Endothelial cell of umbilical vein (primary cell): ENCODE results near the gene FGF22. TPM values are rescaled to one million over a fixed set of nuclear protein-coding genes. Genes with fewer than 3 reads are reported as not detected.

Source experiments
- BruUV-seq: library from RNA; stranded (reverse); fragments of 400-500 nt; replicated peaks from 2 replicates; lab custom pipeline; 2021; lab: Mats Ljungman, UMichigan
- CTCF ChIA-PET: fragments of 300-600, 350-600 bp; sonication (Branson Sonifier 250); formaldehyde crosslinking; loops from one replicate; lab custom pipeline; 2021; ENCODE audit warnings: antibody characterized with exemption, inconsistent platforms; lab: Charles Lee
- POLR2A ChIA-PET: fragments of 300-600, 350-600 bp; sonication (Branson Sonifier 250); formaldehyde crosslinking; loops from one replicate; lab custom pipeline; 2021; ENCODE audit warnings: antibody characterized with exemption, inconsistent platforms; lab: Charles Lee
- DNase-seq: peaks from one replicate; pipeline ENCODE4 v3.0.0-alpha.2; 2011; ENCODE audit warnings: low read depth, low spot score
- FAIRE-seq: peaks from 2 replicates; lab custom pipeline; 2011; peaks lifted over from hg19 to GRCh38; lab: Jason Lieb, UNC
- H2AFZ ChIP-seq: 2 replicates; pipeline ENCODE4 v1.6.0; 2012; ENCODE audit warnings: low read depth, low read length, control low read depth, inconsistent platforms
- H3K27ac ChIP-seq: 2 replicates; pipeline ENCODE4 v1.5.1; 2011; ENCODE audit warnings: low read depth, mild to moderate bottlenecking, control low read depth, low read length, moderate library complexity; ENCODE audit not compliant: insufficient read depth
- H3K27me3 ChIP-seq, 2 experiments: 2 replicates each; pipeline versions ENCODE4 v1.6.0 to v1.6.1; 2011; ENCODE audit warnings: low read length in 2 of 2, mixed read lengths in 1 of 2; ENCODE audit not compliant: control insufficient read depth in 2 of 2, insufficient read depth in 2 of 2
- H3K36me3 ChIP-seq, 2 experiments: 2 replicates in 1 of 2; 3 replicates in 1 of 2; pipeline ENCODE4 v1.5.1; 2011; ENCODE audit warnings: low read length in 2 of 2, mild to moderate bottlenecking in 1 of 2, moderate library complexity in 1 of 2; ENCODE audit not compliant: control insufficient read depth in 2 of 2, insufficient read depth in 2 of 2; ENCODE audit errors: extremely low read depth in 1 of 2
- H3K4me1 ChIP-seq: 3 replicates; pipeline ENCODE4 v1.5.1; 2011; ENCODE audit warnings: mild to moderate bottlenecking, low read length; ENCODE audit not compliant: control insufficient read depth, insufficient read depth; ENCODE audit errors: extremely low read depth
- H3K4me2 ChIP-seq: 2 replicates; pipeline ENCODE4 v1.6.1; 2011; ENCODE audit warnings: low read length, control low read depth, mixed read lengths; ENCODE audit not compliant: insufficient read depth
- H3K4me3 ChIP-seq, 3 experiments: fragments of 200-600 bp in 1 of 3; sonication (generic), shearing (Covaris generic) in 1 of 3; replicated peaks in 1 of 3; 2 replicates each; pipeline ENCODE4 v1.5.1; 2011 to 2016; ENCODE audit warnings: control low read depth in 3 of 3, low read length in 3 of 3, mild to moderate bottlenecking in 2 of 3, inconsistent platforms in 1 of 3, low read depth in 1 of 3, moderate library complexity in 1 of 3; ENCODE audit not compliant: insufficient read depth in 1 of 3
- H3K79me2 ChIP-seq: 2 replicates; pipeline ENCODE4 v1.6.0; 2012; ENCODE audit warnings: low read length, inconsistent platforms; ENCODE audit not compliant: control insufficient read depth, insufficient read depth
- H3K9ac ChIP-seq: replicated peaks from 2 replicates; pipeline ENCODE3; 2011; ENCODE audit warnings: low read length, control low read depth; ENCODE audit not compliant: insufficient read depth; ENCODE audit errors: extremely low read depth
- H3K9me1 ChIP-seq: replicated peaks from 3 replicates; pipeline ENCODE4 v1.6.0; 2011; ENCODE audit warnings: mild to moderate bottlenecking, low read length; ENCODE audit not compliant: control insufficient read depth, insufficient read depth; ENCODE audit errors: extremely low read depth
- H3K9me3 ChIP-seq: replicated peaks from 2 replicates; pipeline ENCODE4 v1.5.1; 2012; ENCODE audit warnings: low read length, inconsistent platforms; ENCODE audit not compliant: control insufficient read depth, insufficient read depth
- H4K20me1 ChIP-seq: replicated peaks from 2 replicates; pipeline ENCODE3; 2011; ENCODE audit warnings: mild to moderate bottlenecking, low read length; ENCODE audit not compliant: control insufficient read depth, insufficient read depth; ENCODE audit errors: extremely low read depth
- EZH2 ChIP-seq: IDR thresholded peaks from 2 replicates; pipeline ENCODE4 v1.6.1; 2012; ENCODE audit warnings: borderline replicate concordance, low read depth, mild to moderate bottlenecking, moderate library complexity, low read length, inconsistent platforms; ENCODE audit not compliant: severe bottlenecking
- FOS ChIP-seq: IDR thresholded peaks from 2 replicates; pipeline ENCODE4 v1.6.1; 2011; ENCODE audit warnings: mild to moderate bottlenecking, low read length, moderate library complexity, borderline replicate concordance; ENCODE audit not compliant: insufficient read depth
- GATA2 ChIP-seq: IDR thresholded peaks from 2 replicates; pipeline ENCODE4 v1.7.0; 2011; ENCODE audit warnings: low read depth, mild to moderate bottlenecking, moderate library complexity, mixed read lengths, low read length; ENCODE audit not compliant: insufficient read length, insufficient read depth
- JUN ChIP-seq: IDR thresholded peaks from 2 replicates; pipeline ENCODE4 v1.6.1; 2011; ENCODE audit warnings: borderline replicate concordance, low read depth; ENCODE audit not compliant: insufficient read length, insufficient read depth
- MYC ChIP-seq: IDR thresholded peaks from one replicate; pipeline ENCODE4 v1.6.1; 2011; ENCODE audit warnings: mild to moderate bottlenecking, low read depth, low read length
- POLR2A ChIP-seq: IDR thresholded peaks from 2 replicates; pipeline ENCODE4 v1.6.1; 2012; ENCODE audit warnings: low read depth, mild to moderate bottlenecking, control low read depth, low read length
- POLR2AphosphoS5 ChIP-seq: IDR thresholded peaks from 2 replicates; pipeline ENCODE4 v1.6.1; 2012; ENCODE audit warnings: low read depth, mild to moderate bottlenecking, control low read depth, low read length, moderate library complexity; ENCODE audit not compliant: insufficient read depth
- dilution Hi-C: fragments of 300-500 bp; cut with MboI; formaldehyde crosslinking; loops from one replicate; pipeline ENCODE4 v1.15.0; 2019; ENCODE audit warnings: low sequenced_read_pairs; ENCODE audit not compliant: extremely low pct_ligation_motif_present
- intact Hi-C: fragments of 100-400 bp; cut with micrococcal nuclease; formaldehyde crosslinking; loops from one replicate; pipeline ENCODE4 v1.10.0; 2022
- polyA plus RNA-seq, 4 experiments: library from polyadenylated mRNA; depleted of rRNA in 3 of 4; stranded (reverse) in 3 of 4; unstranded in 1 of 4; fragments of >200 nt; gene quantifications; 2 replicates each; pipeline versions ENCODE4 v1.2.1 to v1.2.3, GENCODE V29; 2011 to 2012; ENCODE audit warnings: missing spikeins in 1 of 4
- total RNA-seq: library from RNA; stranded (reverse); gene quantifications from 2 replicates; pipeline ENCODE4 v1.2.3, GENCODE V29; 2021
- TF ChIP-seq, protein P1 (sequence below), 2 donors: IDR thresholded peaks; 1 replicate in 1 of 2; 2 replicates in 1 of 2; pipeline ENCODE4 v1.5.1; 2011; ENCODE audit warnings: low read length in 2 of 2, mild to moderate bottlenecking in 2 of 2, moderate library complexity in 2 of 2, control low read depth in 1 of 2, inconsistent platforms in 1 of 2, low read depth in 1 of 2; ENCODE audit not compliant: insufficient read depth in 1 of 2; ENCODE audit errors: extremely low read depth in 1 of 2
- TF ChIP-seq, protein P2 (sequence below): IDR thresholded peaks from 2 replicates; pipeline ENCODE4 v1.6.1; 2011; ENCODE audit not compliant: insufficient read depth, insufficient read length

The FGF22 gene
- total and polyA plus RNA-seq, 2 donors (not counting 3 experiments of a cell fraction or from before 2014, with no cell fraction given), result 0.07 TPM; not detected in 1

DNA sequence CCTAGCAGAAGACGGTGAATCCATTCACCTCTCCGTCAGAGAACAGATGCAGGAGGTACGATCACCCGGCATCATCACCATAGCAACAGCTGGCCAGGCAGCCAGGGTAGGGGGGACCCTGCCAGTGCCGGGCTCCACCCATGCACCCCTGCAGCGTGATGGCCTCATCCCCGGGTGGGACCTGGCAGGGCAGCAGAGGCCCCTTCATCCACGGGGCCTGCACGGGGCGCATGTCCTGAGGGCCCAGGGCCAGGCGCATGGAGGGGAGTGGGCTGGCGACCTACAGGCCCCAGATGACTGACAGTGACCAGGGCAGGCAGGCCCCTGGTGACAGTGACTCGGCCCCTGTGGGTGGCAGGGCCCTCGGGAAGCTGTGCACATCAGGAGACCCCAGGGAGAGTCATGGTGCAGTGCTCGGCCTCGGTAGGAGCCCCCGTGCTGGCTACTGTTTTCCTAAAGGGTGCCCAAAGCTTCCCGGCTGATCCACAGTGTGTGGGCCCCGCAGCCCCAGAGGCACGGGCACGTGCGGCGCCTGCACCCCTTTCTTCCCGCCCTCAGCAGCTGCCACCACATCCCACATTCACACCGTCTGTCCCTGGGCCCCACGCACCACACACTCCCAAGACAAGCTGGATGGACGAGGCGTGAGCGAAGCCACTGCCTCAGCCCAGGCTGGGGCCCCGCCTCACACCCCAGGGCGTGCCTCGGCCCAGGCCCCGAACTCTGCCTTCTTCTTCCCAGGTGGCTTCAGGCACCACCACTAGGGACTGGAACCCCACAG, 18.6 kb downstream of the FGF22 start:
- Histone ChIP-seq H3K9ac (no peak overlapping the region), H4K20me1 (no peaks in the 10 kb centered on the region)
- intact Hi-C loops, result no loop called here

More for the DNA sequence above, 18.6 kb downstream of the FGF22 start:
- FAIRE-seq (no peak), DNase-seq (no peak)
- peaks cover 95% of the 10 kb centered on the region for H3K79me2 ChIP-seq
- no TSS peak for BruUV-seq
- no peak overlapping the region for H2AFZ ChIP-seq
- ChIA-PET POLR2A (no interaction called here), CTCF (no interaction called here)
- TF ChIP-seq MYC (no peak), POLR2A (no peak), FOS (no peak), EZH2 (no peak), JUN (no peak), GATA2 (no peak), POLR2AphosphoS5 (no peak)
- TF ChIP-seq, protein P1, sequence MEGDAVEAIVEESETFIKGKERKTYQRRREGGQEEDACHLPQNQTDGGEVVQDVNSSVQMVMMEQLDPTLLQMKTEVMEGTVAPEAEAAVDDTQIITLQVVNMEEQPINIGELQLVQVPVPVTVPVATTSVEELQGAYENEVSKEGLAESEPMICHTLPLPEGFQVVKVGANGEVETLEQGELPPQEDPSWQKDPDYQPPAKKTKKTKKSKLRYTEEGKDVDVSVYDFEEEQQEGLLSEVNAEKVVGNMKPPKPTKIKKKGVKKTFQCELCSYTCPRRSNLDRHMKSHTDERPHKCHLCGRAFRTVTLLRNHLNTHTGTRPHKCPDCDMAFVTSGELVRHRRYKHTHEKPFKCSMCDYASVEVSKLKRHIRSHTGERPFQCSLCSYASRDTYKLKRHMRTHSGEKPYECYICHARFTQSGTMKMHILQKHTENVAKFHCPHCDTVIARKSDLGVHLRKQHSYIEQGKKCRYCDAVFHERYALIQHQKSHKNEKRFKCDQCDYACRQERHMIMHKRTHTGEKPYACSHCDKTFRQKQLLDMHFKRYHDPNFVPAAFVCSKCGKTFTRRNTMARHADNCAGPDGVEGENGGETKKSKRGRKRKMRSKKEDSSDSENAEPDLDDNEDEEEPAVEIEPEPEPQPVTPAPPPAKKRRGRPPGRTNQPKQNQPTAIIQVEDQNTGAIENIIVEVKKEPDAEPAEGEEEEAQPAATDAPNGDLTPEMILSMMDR (IDR thresholded peaks at IDR 0.05; ENCODE audit: extremely low read depth in 1 of 2, insufficient read depth in 1 of 2, low read depth in 1 of 2, low read length in 2 of 2), result no peak
- TF ChIP-seq, protein P2, sequence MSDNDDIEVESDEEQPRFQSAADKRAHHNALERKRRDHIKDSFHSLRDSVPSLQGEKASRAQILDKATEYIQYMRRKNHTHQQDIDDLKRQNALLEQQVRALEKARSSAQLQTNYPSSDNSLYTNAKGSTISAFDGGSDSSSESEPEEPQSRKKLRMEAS, result no peak
- H3K9me3 ChIP-seq, result no peaks in the 10 kb centered on the region
- peaks cover 14% of the 10 kb centered on the region for H3K4me1 ChIP-seq
- H3K9me1 ChIP-seq, result no peaks in the 10 kb centered on the region
- no peak overlapping the region for H3K4me3 ChIP-seq
- dilution Hi-C loops, result no loop called here
- no peak overlapping the region for H3K27ac ChIP-seq
- no peak overlapping the region for H3K4me2 ChIP-seq
- peaks cover 0 to 11% of the 10 kb centered on the region in 2 experiments for H3K36me3 ChIP-seq
- H3K27me3 ChIP-seq, result no peaks in the 10 kb centered on the region
